Liver (tissue), 9 donors: ENCODE measurements around the gene CGNL1. TPM values are rescaled to one million over a fixed set of nuclear protein-coding genes. Genes with fewer than 3 reads are reported as not detected.

Experiments
- DNase-seq: peaks from one replicate; pipeline ENCODE4 v3.0.0-alpha.2; 2017; ENCODE audit warnings: low spot score
- H3K27ac ChIP-seq, 2 donors: one replicate each; pipeline ENCODE4 v1.7.0; 2013; ENCODE audit warnings: inconsistent platforms in 2 of 2, low read length in 2 of 2, control low read depth in 1 of 2, low read depth in 1 of 2, mild to moderate bottlenecking in 1 of 2
- H3K27me3 ChIP-seq, 4 donors: one replicate each; pipeline versions ENCODE4 v1.6.1 to v1.7.0; 2013; ENCODE audit warnings: low read length in 3 of 4, inconsistent platforms in 1 of 4, mild to moderate bottlenecking in 1 of 4, moderate library complexity in 1 of 4; ENCODE audit not compliant: control insufficient read depth in 4 of 4, insufficient read depth in 4 of 4
- H3K36me3 ChIP-seq, 4 donors: one replicate each; pipeline versions ENCODE4 v1.6.1 to v1.7.0; 2013; ENCODE audit warnings: low read length in 3 of 4, mild to moderate bottlenecking in 3 of 4, low read depth in 1 of 4, moderate library complexity in 1 of 4; ENCODE audit not compliant: control insufficient read depth in 4 of 4, insufficient read depth in 3 of 4
- H3K4me1 ChIP-seq, 4 donors: one replicate each; pipeline versions ENCODE4 v1.6.1 to v1.7.0; 2013; ENCODE audit warnings: low read length in 3 of 4, mild to moderate bottlenecking in 3 of 4, moderate library complexity in 1 of 4; ENCODE audit not compliant: control insufficient read depth in 4 of 4, insufficient read depth in 4 of 4
- H3K4me3 ChIP-seq, 3 donors: one replicate each; pipeline versions ENCODE4 v1.6.1 to v1.7.0; 2013; ENCODE audit warnings: low read length in 3 of 3, control low read depth in 1 of 3, low read depth in 1 of 3, mild to moderate bottlenecking in 1 of 3
- H3K9ac ChIP-seq, 2 donors: one replicate each; pipeline ENCODE4 v1.7.0; 2013; ENCODE audit warnings: low read length in 2 of 2, mild to moderate bottlenecking in 2 of 2, moderate library complexity in 2 of 2, control low read depth in 1 of 2, low read depth in 1 of 2
- H3K9me3 ChIP-seq, 4 donors: one replicate each; pipeline versions ENCODE4 v1.6.1 to v1.7.0; 2013; ENCODE audit warnings: low read length in 3 of 4; ENCODE audit not compliant: control insufficient read depth in 4 of 4
- ATF3 ChIP-seq: IDR thresholded peaks from 2 replicates; pipeline ENCODE4 v1.6.1; 2016; ENCODE audit warnings: antibody characterized with exemption
- EGR1 ChIP-seq, 2 donors: IDR thresholded peaks; 2 replicates each; pipeline ENCODE4 v1.6.1; 2016 to 2018; ENCODE audit warnings: antibody characterized with exemption in 2 of 2, low read depth in 2 of 2
- FOXA1 ChIP-seq: IDR thresholded peaks from 2 replicates; pipeline ENCODE4 v1.6.1; 2016; ENCODE audit warnings: antibody characterized with exemption
- FOXA2 ChIP-seq: IDR thresholded peaks from 2 replicates; pipeline ENCODE4 v1.6.1; 2016; ENCODE audit warnings: antibody characterized with exemption
- HNF4A ChIP-seq, 2 donors: conservative IDR thresholded peaks; 2 replicates each; pipeline ENCODE4 v1.6.1; 2016; ENCODE audit warnings: antibody characterized with exemption in 2 of 2, mild to moderate bottlenecking in 2 of 2
- HNF4G ChIP-seq: IDR thresholded peaks from 2 replicates; pipeline ENCODE4 v1.6.1; 2016; ENCODE audit warnings: antibody characterized with exemption
- JUND ChIP-seq, 2 donors: IDR thresholded peaks; 2 replicates each; pipeline ENCODE4 v1.6.1; 2016; ENCODE audit warnings: antibody characterized with exemption in 2 of 2
- MAX ChIP-seq: IDR thresholded peaks from 2 replicates; pipeline ENCODE4 v1.6.1; 2016; ENCODE audit warnings: antibody characterized with exemption
- NR2F2 ChIP-seq: IDR thresholded peaks from 2 replicates; pipeline ENCODE4 v1.6.1; 2016; ENCODE audit warnings: antibody characterized with exemption
- RAD21 ChIP-seq, 2 donors: IDR thresholded peaks; 2 replicates each; pipeline ENCODE4 v1.6.1; 2016; ENCODE audit warnings: antibody characterized with exemption in 2 of 2, mild to moderate bottlenecking in 2 of 2
- REST ChIP-seq: IDR thresholded peaks from 2 replicates; pipeline ENCODE4 v1.6.1; 2016; ENCODE audit warnings: antibody characterized with exemption, mild to moderate bottlenecking
- RXRA ChIP-seq, 2 donors: IDR thresholded peaks; 2 replicates each; pipeline ENCODE4 v1.6.1; 2017 to 2018; ENCODE audit warnings: antibody characterized with exemption in 2 of 2, mild to moderate bottlenecking in 1 of 2
- SP1 ChIP-seq: IDR thresholded peaks from 2 replicates; pipeline ENCODE4 v1.6.1; 2018; ENCODE audit warnings: antibody characterized with exemption, mild to moderate bottlenecking
- TAF1 ChIP-seq: conservative IDR thresholded peaks from 2 replicates; pipeline ENCODE4 v1.6.1; 2016; ENCODE audit warnings: antibody characterized with exemption, mild to moderate bottlenecking
- YY1 ChIP-seq: IDR thresholded peaks from 2 replicates; pipeline ENCODE4 v1.6.1; 2016; ENCODE audit warnings: antibody characterized with exemption, mild to moderate bottlenecking
- WGBS: extraction: QIAGEN DNeasy Blood & Tissue Kit; methylation state at CpG from one replicate; pipeline ENCODE4 v1.1.7; 2013; 5-methylcytosine and 5-hydroxymethylcytosine counted together
- polyA plus RNA-seq, 2 donors: library from polyadenylated mRNA; stranded (reverse) in 1 of 2; unstranded in 1 of 2; fragments of 200-250 nt in 1 of 2; fragments of >200 nt in 1 of 2; fragmentation: Nextera tagmentation in 1 of 2; extraction: Ambion mirVana in 1 of 2; gene quantifications; one replicate each; pipeline versions ENCODE4 v1.2.1 to v1.2.3, GENCODE V29; 2013 to 2015
- total RNA-seq, 2 donors: library from RNA; depleted of rRNA; stranded (reverse); fragments of >200 nt; gene quantifications; one replicate each; pipeline ENCODE4 v1.2.3, GENCODE V29; 2014
- TF ChIP-seq, protein P1 (sequence below): IDR thresholded peaks from 2 replicates; pipeline ENCODE4 v1.6.1; 2016; ENCODE audit warnings: antibody characterized with exemption
- TF ChIP-seq, protein P2 (sequence below): fragments of 150-350 bp; IDR thresholded peaks from 2 replicates; pipeline ENCODE4 v1.5.1; 2017; ENCODE audit warnings: improper control_type of control experiment, low read depth, low read length; ENCODE audit not compliant: missing input control
- donor health status: healthy.
- donor health status: healthy.
- donor health status: healthy.
- donor health status: healthy.
- donor health status: healthy.

The CGNL1 gene
- total and polyA plus RNA-seq, 4 donors: 12.0 to 31.9 (median 16.1) TPM

GRCh38 chr15:57559875-57560274 is 183.6 kb downstream of the CGNL1 start:
- peak overlapping the region; percentile 1 to 62 for H3K27ac ChIP-seq
- 8% methylated on average over 5 of the region's 5 CpGs for WGBS
- H3K9ac ChIP-seq: no peak overlapping the region
- no peaks in the 10 kb centered on the region for H3K27me3 ChIP-seq
- H3K36me3 ChIP-seq: no peaks in the 10 kb centered on the region
- H3K9me3 ChIP-seq: no peaks in the 10 kb centered on the region
- no peak overlapping the region for H3K4me3 ChIP-seq
- peaks cover 0 to 15% (median 10%) of the 10 kb centered on the region in 4 donors for H3K4me1 ChIP-seq
- TF ChIP-seq TAF1: no peak
- TF ChIP-seq ATF3: peak; percentile 69
- TF ChIP-seq RAD21 (IDR thresholded peaks at IDR 0.05): peak; percentile 91 to 93
- TF ChIP-seq YY1: no peak
- peak; percentile 67 to 83 for TF ChIP-seq RXRA (IDR thresholded peaks at IDR 0.05)
- TF ChIP-seq JUND (IDR thresholded peaks at IDR 0.05): peak in 1 of 2 donors; percentile 20
- peak; percentile 95 for TF ChIP-seq SP1
- TF ChIP-seq REST: peak; percentile 34
- peak; percentile 90 for TF ChIP-seq HNF4G
- TF ChIP-seq, protein P1, sequence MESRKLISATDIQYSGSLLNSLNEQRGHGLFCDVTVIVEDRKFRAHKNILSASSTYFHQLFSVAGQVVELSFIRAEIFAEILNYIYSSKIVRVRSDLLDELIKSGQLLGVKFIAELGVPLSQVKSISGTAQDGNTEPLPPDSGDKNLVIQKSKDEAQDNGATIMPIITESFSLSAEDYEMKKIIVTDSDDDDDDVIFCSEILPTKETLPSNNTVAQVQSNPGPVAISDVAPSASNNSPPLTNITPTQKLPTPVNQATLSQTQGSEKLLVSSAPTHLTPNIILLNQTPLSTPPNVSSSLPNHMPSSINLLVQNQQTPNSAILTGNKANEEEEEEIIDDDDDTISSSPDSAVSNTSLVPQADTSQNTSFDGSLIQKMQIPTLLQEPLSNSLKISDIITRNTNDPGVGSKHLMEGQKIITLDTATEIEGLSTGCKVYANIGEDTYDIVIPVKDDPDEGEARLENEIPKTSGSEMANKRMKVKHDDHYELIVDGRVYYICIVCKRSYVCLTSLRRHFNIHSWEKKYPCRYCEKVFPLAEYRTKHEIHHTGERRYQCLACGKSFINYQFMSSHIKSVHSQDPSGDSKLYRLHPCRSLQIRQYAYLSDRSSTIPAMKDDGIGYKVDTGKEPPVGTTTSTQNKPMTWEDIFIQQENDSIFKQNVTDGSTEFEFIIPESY: no peak
- TF ChIP-seq HNF4A (conservative IDR thresholded peaks at IDR 0.05): peak; percentile 92 to 96
- no peak for TF ChIP-seq FOXA2
- TF ChIP-seq, protein P2, sequence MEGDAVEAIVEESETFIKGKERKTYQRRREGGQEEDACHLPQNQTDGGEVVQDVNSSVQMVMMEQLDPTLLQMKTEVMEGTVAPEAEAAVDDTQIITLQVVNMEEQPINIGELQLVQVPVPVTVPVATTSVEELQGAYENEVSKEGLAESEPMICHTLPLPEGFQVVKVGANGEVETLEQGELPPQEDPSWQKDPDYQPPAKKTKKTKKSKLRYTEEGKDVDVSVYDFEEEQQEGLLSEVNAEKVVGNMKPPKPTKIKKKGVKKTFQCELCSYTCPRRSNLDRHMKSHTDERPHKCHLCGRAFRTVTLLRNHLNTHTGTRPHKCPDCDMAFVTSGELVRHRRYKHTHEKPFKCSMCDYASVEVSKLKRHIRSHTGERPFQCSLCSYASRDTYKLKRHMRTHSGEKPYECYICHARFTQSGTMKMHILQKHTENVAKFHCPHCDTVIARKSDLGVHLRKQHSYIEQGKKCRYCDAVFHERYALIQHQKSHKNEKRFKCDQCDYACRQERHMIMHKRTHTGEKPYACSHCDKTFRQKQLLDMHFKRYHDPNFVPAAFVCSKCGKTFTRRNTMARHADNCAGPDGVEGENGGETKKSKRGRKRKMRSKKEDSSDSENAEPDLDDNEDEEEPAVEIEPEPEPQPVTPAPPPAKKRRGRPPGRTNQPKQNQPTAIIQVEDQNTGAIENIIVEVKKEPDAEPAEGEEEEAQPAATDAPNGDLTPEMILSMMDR: peak; percentile 96
- TF ChIP-seq FOXA1: no peak
- DNase-seq: peak; percentile 86

- Histone ChIP-seq H3K27me3 (no peaks in the 10 kb centered on the region), H3K9me3 (no peaks in the 10 kb centered on the region), H3K36me3 (no peaks in the 10 kb centered on the region), H3K4me3 (no peak overlapping the region), H3K4me1 (peaks cover 0 to 14% (median 9%) of the 10 kb centered on the region in 4 donors), H3K27ac (no peak overlapping the region), H3K9ac (no peak overlapping the region)
- WGBS: 54% methylated on average over 9 of the region's 9 CpGs
- peak; percentile 70 for DNase-seq
- no peak for TF ChIP-seq SP1
- TF ChIP-seq FOXA1: no peak
- TF ChIP-seq ATF3: no peak
- TF ChIP-seq RAD21 (IDR thresholded peaks at IDR 0.05): peak; percentile 93 to 97
- TF ChIP-seq FOXA2: peak; percentile 5
- TF ChIP-seq RXRA (IDR thresholded peaks at IDR 0.05): peak; percentile 31 to 41
- peak; percentile 22 for TF ChIP-seq NR2F2
- peak in 1 of 2 donors; percentile 21 for TF ChIP-seq JUND (IDR thresholded peaks at IDR 0.05)
- peak; percentile 11 for TF ChIP-seq YY1
- peak; percentile 41 to 45 for TF ChIP-seq HNF4A (conservative IDR thresholded peaks at IDR 0.05)
- TF ChIP-seq MAX: no peak
- TF ChIP-seq EGR1 (IDR thresholded peaks at IDR 0.05; ENCODE audit: low read depth in 2 of 2): no peak
- no peak for TF ChIP-seq TAF1
- TF ChIP-seq, protein P2: peak; percentile 92
Observed at GRCh38 chr15:57561041-57561711, 184.9 kb downstream of the CGNL1 start.
